MV-4-11 (cell line): ENCODE data around the gene VWCE.

ENCODE experiments used
- DNase-seq: peaks from one replicate; lab custom pipeline; 2025; lab: John Stamatoyannopoulos, UW

The VWCE gene, protein sequence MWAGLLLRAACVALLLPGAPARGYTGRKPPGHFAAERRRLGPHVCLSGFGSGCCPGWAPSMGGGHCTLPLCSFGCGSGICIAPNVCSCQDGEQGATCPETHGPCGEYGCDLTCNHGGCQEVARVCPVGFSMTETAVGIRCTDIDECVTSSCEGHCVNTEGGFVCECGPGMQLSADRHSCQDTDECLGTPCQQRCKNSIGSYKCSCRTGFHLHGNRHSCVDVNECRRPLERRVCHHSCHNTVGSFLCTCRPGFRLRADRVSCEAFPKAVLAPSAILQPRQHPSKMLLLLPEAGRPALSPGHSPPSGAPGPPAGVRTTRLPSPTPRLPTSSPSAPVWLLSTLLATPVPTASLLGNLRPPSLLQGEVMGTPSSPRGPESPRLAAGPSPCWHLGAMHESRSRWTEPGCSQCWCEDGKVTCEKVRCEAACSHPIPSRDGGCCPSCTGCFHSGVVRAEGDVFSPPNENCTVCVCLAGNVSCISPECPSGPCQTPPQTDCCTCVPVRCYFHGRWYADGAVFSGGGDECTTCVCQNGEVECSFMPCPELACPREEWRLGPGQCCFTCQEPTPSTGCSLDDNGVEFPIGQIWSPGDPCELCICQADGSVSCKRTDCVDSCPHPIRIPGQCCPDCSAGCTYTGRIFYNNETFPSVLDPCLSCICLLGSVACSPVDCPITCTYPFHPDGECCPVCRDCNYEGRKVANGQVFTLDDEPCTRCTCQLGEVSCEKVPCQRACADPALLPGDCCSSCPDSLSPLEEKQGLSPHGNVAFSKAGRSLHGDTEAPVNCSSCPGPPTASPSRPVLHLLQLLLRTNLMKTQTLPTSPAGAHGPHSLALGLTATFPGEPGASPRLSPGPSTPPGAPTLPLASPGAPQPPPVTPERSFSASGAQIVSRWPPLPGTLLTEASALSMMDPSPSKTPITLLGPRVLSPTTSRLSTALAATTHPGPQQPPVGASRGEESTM

DNA sequence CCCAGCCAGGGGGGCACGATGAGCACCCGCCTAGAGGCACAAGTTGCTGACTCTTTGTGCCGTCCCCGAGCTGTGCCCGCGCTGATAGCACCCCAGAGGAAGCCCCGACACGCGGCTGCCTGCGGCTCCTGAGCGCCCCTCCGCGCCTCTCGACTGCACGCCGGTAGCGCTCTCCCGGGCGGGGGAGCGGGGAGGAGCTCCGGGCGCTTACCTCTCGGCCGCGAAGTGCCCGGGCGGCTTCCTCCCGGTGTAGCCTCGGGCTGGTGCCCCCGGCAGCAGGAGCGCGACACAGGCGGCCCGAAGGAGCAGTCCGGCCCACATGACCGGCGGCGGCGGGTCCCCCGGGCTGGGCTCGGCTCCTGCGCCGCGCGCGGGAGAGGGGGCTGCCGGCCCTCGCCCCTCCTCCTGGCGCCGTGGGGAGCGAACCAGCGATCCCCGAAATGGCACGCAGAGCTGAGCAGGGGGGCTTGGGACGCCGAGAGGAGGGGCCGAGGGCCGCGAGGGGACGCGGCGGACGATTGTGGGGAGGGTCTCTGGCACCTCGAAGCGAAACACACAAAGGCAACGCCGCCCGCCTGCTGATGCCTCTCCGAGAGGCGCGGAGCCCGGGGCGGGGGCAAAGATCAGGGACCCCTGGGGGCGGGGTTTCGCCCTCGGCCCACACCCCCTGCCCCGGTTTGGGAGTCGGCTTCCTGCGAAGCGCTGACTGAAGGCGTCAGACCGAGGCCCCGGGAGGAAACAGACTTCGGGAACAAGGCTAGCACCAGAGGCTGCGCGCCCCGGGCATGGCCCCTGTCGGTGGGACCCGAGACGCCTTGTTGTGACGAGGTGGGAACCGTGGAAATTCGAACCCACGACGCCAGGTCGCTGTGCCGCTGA is at the start of gene VWCE:
Gene VWCE (minus strand): TSS at position 600 of the 879 bp plus-strand sequence. CDS start 279 bp downstream, at position 321.
- DNase-seq: peak; percentile 25

DNA sequence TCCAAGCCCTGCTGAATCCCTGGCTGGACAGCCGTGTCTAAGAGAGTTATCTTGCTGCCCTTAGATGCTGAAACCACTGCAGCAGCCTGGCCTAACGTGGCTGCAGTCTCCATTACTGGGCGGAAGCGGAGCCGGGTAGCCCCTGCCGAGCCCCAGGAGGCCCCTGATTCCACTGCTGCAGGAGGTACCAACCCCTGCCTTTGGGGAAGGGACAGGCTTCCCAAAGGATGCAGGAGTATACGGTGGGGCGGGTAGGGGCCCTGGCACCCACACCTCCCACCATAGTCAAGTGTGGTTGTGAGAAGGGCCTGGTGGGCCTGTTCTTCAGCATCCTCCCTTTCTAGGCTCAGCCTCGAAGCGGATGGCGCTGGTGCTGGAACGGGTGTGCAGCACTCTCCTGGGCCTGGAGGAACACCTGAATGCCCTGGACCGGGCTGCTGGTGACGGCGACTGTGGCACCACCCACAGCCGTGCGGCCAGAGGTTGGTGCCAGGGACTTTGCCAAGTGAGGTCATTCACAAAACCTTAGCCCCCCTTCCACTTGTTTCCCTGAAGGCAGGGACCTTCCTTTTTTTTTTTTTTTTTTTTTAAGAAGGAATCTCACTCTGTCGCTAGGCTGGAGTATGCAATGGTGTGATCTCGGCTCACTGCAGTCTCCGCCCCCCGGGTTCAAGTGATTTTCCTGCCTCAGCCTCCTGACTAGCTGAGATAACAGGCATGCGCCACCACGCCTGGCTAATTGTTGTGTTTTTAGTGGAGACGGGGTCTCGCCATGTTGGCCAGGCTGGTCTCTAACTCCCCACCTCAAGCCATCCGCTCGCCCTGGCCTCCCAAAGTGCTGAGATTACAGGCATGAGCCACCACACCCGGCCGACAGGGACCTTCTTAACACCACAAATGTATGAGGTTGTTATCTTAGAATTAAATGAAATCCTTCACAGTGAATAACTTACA is 49.0 kb upstream of the VWCE start:
- no peak for DNase-seq

DNA sequence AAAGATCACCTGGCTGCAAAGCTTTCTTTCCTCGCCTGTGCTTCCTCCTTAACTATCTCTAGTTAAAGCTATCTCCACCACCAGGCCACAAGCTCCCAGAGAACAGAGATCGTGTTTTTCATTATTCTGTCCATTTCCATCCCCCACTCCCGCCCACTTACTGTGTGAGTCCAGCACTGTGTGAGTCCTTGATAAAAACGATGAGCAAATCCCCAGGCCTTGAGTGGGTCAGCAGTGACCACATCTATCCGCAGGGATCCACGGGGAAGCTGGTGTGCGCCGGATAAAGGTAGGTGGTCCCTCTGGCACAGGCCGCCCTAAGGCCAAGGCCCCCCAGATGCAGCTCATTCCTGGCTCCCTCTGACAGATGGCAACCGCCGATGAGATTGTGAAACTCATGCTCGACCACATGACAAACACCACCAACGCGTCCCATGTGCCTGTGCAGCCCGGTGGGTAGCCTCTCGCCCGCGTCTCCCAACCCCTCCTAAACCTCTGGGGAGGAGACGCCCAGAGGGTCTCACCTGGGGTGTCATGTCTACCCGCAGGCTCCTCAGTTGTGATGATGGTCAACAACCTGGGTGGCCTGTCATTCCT is 47.2 kb upstream of the VWCE start:
- DNase-seq: no peak

DNA sequence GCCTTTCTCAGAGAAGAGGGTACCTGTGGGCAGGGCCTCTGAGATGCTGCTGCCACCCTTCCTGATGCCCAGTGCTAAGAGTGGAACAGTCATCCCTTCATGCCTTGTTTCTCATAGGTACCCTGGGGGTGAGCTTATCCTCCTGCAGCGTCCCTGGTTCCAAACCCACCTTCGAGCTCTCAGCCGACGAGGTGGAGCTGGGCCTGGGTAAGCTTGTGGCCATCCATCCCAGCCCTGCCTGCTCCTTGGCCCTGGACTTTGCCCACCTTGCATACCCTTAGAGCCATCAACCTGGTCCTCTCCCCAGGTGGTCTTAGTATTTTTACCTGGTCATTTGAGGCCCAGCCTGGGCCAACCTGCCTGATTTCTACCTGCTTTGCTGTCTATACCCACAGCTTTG is 46.6 kb upstream of the VWCE start:
- DNase-seq: no peak

DNA sequence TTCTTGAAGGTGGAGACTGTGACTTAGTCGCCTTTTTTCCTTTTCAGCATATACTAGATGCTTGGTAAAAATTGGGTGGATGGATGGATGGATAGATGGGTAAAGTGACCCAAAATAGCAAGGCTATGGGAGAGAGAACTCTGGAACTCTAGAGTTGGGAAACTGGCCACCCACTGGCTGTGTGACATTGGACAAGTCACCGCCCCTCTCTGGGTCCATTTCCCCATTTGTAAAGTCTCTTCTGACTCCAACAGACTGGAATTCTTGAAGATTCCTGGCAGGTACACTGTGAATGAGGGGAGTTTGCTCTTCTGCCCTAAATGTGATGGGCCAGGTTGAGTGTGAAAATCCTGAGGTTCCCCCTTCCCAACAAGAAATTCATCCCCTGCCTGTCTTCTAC is 45.9 kb upstream of the VWCE start:
- no peak for DNase-seq

DNA sequence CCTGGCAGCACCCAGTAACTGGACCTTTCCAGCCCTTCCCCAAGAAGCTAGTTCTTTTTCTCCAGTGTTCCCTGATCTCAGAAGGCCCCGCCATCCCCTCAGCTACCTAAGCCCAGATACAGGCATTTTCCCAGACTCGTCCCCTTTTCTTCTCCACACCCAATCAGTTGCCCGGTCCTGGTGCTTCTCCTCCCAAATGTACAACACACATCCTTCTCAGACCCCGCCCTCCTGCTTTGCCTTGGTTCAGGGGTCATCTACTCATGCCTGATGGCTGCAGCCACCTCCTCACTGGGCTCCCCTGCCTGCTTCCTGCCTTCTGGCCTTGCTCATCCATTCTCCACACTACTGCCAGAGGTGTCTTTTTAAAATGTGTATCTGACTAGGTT is 44.4 kb upstream of the VWCE start:
- no peak for DNase-seq

DNA sequence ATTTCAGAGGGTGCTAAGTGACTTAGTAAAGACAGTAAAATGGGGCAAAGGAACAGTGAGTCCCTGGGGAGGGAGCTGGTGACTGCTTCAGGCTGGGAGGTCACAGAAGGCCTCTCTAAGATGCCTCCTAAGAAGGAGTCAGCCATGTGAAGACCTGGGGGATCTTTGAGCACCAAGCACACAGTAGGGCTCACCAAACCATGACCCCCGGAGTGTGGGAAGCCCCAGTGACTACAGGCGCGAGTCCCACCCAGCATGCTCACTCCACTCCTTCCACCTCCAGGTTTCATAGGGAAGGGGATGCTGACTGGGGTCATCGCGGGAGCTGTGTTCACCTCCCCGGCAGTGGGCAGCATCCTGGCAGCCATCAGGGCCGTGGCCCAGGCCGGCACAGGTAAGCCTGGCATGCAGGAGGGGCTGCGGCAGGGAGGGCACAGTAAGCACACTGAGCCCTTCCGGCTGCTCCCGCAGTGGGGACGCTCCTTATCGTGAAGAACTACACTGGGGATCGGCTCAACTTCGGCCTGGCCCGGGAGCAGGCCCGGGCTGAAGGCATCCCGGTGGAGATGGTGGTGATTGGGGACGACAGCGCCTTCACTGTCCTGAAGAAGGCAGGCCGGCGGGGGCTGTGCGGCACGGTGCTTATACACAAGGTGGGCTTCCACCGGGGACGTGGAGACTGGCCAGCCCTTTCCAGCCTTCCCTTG is 43.8 kb upstream of the VWCE start:
- DNase-seq: no peak

DNA sequence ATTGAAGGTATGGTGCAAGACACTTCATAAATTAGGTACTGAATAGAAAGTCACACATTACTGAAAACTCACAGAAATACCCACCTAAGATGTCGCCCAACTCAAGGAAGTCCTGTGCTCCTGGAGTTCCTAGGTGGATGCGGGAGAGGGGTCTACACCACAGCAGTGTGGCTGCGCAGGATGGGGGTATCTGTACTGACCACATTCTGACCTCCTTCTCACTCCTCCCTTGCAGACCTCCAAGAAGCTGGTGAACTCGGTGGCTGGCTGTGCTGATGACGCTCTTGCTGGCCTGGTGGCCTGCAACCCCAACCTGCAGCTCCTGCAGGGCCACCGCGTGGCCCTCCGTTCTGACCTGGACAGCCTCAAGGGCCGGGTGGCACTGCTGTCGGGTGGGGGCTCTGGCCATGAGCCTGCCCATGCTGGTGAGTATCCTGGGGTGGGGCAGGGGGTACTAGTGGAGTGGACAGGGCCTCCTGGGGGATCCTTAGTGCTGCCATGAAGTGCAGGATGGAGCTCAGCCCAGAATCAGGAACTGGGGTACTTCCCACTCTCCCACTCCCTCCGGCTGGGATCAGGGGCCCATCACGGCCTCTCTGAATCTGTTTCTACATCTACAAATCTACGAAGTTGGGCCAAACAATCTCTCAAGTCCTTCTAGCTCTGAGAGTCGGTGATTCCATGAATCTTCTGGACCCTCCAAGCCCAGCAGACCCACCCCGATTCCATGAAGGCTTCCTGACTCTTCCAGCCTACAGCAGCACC is 42.8 kb upstream of the VWCE start:
- no peak for DNase-seq

DNA sequence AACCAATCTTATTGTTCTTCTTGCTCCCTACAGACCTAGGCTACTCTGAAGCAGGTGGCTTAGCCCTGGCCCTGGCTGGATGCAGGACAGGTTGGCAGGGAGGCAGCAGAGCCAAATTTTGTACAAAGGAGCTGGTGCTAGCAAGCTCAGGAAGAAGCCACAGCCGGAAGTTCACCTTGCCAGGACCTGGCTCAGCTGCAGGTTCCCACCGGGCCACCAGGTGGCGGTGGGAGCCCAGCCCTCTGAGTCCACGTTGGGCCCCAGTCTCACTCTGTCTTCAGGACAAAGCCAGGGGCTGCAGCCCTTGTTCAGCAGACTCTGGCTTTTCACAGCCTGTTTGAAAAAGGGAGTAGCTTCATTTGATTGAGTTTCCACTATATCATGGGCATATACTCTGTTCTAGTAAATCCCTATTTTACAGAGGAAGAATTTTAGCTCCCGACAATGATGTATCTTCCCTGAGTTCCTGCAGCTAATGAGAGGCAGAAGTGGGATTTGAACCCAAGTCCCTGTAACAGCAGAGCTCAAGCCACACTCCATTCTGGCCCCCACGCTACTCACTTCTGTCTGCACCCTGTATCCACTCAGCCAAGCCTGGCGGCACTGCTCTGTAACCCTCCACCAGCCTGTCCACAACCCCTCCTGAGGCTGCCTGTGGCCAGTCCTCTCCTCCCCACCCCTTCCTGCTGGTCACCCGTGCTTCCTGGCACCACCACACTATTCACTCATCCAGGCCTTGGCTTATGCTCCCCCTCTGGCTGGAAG is 41.2 kb upstream of the VWCE start:
- peak; percentile 52 for DNase-seq

DNA sequence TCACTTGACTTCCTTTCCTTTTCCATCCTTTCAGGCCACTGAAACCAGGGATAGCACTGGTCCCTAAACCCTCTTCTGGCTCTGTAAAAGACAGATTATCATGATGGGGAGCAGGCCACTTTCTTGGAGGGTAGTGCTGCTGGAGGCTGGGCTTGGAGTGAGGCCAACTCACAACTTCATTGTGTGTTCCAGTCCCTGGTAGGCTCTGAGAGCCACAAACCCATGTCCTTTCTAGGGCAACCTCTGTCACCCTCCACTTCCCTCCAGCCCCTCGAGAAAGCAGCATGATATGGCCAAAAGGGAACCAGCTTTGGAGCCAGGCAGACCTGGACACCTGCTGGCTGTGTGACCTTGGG is 40.2 kb upstream of the VWCE start:
- DNase-seq: no peak

DNA sequence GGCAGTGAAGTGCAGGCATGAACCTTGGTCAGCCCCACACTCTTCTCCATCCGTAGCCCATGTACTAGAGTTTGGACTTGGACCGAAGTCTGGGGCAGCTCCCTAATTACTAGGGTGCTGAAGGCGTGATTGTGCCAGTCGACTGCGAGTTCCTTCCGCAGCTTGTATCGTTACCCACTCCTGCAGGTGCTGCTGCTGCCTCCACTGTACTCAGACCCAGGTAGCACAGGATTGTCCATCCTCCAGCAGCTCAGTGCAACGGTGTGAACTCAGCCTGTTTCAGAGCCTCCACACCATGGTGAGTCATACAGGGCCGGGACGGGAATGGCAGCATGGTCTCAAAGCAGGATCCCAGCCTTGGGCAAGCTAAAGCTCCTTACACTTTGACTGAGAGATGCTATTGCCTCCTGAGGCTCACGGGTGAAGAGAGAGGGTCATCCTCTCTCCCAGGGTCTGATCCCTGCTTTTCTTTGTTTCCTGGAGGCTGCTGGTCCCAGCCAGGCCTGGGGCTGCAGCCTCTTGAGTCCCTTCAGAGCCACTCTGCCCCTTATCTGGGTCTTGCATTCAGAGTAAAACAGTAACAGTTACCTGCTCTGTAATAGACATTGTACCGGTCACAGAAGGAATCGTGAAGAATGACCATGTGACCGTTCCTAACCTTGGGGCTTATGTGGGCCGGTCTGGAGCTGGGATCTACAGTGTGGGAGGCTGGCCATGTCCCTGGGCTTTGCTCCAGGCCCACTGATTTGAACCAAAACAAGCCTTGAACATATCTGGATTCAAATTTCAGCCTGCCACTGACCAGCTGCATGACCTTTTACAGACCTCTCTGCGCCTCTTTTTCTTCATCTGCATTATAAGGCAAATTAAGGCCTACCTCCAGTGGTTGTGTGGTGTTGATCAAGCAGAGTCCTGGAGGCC is 39.6 kb upstream of the VWCE start:
- no peak for DNase-seq

DNA sequence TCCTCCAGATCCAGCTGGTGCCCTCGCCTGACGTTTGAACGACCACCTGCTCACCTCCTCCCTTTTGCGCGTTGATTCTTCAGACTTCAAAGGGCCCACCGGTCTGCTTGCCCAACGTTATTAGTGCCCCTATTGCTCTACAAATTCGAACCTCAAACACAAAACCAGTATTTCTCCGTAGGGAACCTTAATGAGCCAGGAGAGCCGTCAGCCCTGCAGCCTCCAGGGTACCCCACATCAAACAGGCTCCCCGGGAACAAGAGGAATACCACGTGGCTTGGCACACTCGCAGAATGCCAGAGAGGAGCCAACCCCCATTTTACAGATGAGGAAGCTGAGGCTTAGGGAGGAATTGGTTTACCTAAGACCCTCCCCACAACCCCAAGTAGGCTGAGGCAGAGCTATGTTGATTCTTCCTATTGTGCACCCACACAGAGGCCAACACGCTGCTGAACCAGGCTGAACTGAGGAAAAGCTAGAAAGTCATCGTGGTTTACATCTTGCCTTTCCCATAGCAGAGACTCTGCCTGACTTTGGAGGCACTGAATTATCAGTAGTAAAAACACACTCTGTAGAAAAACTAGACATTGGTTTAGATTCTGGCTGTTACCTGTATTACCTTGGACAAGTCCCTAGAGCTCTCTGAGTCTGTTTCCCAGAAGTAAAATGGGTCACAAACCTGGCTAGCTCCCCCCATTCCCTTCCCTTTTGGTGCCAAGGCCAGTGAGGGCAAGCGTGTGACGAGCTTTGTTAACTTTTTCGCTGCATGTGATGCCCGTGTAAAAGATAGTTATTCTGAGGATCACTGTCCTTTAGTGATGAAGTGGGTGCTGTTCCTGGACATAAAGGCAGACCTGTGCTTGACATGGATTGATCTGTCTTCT is 38.7 kb upstream of the VWCE start:
- no peak for DNase-seq

DNA sequence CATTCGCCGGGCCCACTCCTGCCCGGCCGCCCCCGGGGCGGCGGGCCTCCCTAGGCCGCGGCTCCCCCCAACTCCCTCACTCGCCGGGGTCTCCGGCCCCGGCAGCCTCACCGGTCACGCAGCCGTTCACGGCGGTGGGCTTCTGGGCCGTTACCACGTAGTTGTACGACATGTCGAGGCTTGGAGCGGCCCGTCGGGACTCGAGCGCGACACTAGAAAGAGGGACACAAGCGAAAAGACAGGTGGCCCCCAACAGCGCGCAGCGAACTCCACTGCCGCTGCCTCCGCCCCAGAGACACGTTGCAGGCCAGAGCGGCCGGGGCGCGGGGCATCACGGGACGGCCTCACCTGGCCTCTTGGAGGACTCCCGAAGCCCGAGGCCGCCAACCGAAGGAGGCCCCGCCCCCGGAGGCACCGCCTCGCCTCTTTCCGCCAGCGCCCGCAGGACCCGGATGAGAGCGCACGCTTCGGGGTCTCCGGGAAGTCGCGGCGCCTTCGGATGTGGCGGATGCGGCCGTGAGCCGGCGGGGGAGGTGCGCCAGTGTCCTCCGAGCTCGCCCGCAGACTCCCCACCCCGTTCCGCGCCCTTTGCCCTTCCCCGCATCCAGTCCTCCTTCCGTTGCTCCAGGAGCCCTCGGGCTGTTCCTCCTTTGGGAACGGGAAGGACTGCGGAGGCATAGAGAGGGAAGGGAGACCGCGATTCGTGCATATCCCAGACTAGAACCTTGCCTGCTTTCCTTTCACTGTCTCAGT is 37.9 kb upstream of the VWCE start, which contains the start of the genes DDB1 and TKFC:
Gene DDB1 (minus strand): TSS at position 309 of the 753 bp plus-strand sequence. CDS start 137 bp downstream, at position 172.
Gene TKFC (plus strand): TSS at position 432 of the 753 bp plus-strand sequence. CDS start 1,501 bp downstream, outside the sequence.
- peak; percentile 83 for DNase-seq

DNA sequence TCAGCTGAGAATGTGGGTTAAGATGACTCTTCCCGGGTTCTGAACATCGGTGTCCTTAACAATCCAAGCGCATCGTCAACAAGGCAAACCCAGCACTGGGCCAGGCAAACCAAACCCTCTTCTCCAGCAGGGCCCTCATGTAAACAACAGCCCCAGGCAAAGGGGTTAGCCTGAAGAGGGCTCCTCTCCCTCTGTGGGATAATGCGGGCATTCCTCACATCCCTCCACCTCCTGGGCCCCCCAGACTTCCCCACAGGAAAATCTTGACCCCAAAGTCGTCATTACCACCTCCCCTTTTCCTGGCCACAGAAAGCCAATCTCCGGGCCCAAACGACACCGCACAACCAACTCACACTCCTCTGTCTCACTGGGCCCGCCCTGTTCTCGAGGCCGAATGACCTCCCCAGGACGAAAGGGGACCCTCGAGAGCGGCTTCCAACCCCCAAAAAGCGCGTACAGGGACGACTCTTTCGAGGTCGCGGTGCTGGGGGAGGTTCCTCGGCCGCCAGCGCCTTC is 37.2 kb upstream of the VWCE start:
- no peak for DNase-seq

DNA sequence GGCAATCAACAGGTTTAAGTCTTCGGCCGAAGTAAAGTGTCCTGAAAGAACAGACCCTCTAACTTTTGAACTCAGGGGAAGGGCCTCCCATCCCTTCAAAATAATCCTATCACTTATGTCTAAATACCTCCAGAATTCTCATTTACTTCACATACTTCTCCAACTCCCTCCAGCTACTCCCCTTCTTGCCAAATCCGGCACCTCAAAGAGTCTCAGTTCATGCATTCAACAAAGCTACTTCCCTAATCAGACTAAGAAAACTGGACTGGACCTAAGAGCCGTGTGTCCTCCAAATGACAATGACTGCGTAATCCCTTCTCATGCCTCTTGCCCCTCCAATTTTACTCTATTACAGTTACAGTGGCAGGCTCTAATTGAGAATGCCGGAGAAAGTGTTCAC is 36.5 kb upstream of the VWCE start:
- DNase-seq: peak; percentile 67
